GM19238 (cell line): ENCODE results near the gene RCOR1.
A peak's percentile ranks its signal among the peaks of the same experiment; 100 is the strongest.
"Not testable (repeated sequence)": the region's sequence is repeated elsewhere in the genome, so short reads cannot be mapped to it uniquely, and the experiment has no call there.

Source experiments
- DNase-seq: peaks from one replicate; pipeline ENCODE4 v3.0.0; 2011; ENCODE audit warnings: low spot score; ENCODE audit not compliant: insufficient read length

The RCOR1 gene

DNA sequence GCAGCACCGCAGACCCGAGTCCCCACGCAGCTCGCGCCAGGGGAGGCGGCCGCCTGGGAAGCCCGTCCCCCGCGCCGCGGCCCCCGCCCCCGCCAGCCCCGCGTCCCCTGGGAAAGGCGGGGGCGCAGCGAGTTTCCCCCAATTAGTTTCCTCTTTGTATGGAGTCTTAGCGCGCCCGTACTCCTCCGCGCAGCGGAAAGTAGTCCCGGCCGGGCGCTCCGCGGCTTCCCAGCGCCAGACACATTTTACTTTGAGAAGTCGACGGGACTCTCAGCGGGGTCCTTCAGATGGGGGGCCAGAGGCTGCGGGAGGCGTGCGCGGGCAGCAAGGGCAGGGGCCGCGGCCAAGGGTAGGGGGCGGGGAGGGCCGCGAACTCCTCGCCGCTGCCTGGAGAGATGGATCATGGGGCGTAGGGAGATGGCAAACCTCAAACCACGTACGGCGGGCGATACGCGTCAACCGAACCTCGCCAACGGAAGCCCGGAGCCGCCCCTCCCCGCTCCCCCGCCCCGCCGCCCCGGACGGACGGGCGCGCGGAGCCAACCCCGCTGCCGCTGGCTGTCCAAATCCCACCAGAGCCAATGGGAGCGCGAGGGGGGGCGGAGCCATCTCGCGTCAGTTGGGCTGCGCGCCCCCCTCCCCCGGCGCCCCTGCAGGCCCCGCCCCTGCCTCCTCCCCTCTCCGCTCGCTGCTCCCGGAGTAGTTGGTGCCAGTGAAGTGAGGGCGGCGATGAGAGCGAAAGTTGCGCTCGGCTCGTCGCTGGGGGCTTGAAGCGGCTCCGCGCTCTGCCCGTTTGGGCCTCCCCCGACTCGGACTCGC is at the start of gene RCOR1:
Gene RCOR1 (plus strand): TSS at position 706 of the 819 bp plus-strand sequence. CDS start 238 bp downstream, outside the sequence.
- DNase-seq, result peak; percentile 97

DNA sequence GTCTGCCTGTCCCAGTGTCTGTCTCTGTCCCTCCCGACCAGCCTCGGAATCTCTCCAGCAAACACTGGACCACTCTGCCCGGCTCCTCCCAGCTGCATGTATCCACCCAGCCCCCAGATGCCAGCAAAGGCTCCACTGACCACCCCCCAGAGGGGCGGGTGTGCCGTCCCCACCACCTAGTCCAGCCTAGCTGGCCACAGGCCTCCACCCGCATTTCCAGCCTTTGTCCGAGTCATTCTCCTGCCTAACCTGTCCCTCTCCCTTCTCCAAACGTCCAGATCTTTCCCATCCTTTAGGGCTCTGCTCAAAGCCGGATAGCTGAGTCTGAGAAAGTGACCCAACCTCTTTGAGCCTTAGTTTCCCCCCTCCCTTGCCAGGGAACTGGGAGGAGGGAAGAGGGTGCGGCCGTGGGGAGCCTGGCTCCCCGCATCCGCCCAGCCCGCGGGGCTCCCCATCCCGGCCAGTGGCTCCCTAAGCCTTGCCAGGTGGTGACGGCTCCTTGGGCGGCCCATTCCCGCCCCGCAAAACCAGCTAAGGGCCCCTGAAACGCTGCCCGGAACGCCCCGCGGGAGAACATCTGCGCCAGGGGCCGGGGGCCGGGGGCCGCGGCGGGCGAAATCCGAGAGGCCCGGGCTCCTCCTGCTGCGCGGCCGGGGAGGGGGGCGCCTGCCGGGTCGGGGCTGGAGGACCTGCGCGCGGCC is 48.3 kb upstream of the RCOR1 start:
- DNase-seq, result no peak

DNA sequence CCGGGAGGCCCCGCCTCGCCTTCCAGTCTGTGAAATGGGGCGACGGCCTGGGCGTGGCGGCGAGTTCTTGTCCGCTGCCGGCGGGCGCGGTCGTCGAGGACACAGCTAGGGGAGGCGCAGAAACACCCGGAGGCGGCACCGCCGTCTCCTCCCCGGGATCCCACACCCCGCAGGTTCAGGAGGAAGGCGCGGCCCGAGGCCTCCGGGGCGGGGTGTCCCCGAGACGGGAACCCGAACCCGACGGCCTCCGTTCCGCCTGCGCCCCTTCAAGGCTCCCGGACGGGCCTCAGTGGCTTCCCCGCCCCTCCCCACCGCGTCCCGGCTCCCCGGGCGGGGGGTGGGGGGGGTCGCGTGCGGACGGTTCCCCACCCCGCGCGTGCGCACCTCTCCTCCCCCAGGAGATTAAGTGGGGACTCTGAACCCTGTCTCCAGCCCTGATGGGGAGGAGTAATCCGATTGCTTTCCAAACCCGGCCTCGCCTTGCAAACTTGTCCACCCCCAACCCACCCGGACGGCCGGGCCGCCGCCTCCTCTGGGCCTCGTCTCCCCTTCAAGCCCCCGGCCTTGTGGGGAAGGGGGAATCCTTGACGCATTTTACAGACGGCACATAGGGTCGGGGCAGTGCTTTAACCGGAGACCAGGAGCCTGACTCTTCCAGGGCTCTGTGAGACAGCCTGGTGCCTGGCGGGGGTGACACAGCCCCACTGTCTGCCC is 47.5 kb upstream of the RCOR1 start:
- no peak for DNase-seq

DNA sequence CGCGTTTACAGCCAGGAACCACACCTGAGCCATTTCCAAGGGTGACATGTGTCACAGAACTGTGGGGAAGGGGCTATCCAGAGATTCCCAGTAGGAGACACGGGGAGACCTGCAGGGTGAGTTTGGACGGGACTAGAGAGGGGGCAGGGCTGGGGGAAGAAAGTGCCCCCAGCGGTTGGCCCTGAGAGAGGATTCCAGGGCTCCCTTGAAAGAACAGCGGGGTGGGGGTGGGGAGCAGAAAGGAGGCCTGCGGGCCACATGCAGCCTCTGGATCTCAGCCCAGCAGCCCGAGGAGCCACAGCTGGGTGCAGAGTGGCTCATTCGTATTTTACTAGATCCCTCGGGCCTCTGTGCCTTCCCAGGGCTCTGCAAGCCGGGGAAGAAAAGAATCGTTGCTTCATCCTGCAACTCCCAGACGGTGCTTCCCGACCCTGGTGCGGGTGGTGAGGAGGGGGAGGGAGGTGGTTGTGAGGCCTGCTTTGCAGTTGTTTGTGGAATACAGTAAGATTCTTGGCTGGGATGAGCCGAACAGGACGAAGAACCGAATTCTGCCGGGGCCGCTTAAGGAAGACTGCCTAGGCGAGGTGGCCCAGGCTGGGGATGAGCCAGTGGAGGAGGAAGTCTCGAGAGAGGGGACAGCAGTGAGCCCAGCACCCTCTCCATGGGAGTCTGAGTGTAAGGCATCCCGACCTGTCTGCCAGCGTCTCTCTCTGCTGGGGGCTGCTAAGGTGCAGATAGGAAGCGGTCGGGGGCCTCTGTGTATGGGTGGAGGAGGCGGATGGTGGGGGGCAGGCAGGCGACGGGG is 46.8 kb upstream of the RCOR1 start:
- no peak for DNase-seq

DNA sequence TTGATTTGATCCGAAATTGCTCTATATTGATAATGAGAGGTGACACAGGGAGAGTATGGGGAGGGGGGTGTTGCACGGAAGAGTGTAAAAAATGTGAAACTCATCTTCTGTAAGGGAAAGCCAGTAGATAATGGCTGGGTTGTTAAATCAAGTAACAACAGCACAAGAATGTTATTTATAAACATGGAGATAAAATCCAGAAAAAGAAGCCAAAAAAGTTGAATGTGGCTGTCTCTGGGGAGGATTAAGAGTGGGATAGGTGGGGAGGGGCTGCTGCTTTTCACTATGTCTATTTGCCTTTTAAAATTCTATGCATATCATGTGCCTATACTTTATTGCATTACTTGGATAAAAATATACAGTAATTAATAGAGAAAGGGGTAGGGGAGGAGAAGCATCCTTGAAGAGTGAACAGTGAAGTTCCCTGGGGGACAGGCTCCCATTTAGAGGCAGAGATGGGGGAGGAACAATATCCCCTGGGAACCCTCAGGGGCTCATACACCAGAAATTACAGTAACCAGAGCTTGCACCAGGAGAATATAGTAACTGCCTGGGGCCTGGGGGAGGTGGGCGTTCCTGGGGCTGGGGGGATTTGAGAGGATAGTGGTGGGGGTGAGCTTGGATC is 43.7 kb upstream of the RCOR1 start:
- no peak for DNase-seq

DNA sequence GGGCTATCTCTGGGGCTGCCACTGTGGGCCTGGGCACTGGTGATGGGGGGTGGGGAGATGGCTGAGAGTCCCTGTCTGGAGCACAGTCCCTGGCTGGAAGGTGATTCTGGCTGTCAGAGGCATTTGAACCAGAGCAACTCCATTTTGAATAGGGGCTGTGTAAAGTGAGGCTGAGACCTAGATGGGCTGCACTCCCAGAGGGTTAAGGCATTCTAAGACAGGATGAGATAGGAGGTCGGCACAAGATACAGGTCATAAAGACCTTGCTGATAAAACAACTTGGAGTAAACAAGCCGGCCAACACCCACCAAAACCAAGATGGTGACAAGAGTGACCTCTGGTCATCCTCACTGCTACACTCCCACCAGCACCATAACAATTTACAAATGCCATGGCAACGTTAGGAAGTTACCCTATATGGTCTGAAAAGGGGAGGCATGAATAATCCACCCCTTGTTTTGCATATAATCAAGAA is 41.5 kb upstream of the RCOR1 start:
- DNase-seq, result not testable (repeated sequence)

DNA sequence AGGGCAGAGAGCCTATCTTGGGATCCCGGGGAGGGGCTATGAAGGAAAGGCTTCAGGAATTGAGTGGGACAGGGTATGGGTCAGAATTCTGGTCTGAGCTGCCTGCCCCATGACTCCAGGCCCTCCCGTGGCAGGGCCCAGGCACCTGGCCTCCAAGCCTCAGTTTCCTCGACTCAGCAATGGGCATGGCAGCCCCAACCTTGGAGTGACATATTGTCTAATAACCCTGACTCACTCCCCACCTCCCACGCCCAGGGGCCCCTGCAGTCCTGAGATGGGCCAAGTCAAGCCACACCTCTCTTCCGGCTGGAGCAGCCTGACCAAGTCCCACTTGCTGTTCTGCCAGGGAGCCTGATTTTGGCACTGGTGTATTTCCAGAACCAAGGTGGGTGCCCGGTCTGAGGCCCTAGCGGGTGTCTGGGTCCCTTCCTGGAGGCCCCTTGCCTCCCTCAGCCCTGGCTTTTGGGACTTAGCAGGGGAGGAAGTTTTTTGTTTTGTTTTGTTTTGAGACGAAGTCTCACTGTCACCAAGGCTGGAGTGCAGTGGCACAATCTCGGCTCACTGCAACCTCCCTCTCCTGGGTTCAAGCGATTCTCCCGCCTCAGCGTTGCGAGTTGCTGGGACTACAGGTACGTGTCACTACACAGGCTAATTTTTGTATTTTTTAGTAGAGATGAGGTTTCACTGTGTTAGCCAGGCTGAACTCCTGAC is 40.3 kb upstream of the RCOR1 start:
- no peak for DNase-seq

DNA sequence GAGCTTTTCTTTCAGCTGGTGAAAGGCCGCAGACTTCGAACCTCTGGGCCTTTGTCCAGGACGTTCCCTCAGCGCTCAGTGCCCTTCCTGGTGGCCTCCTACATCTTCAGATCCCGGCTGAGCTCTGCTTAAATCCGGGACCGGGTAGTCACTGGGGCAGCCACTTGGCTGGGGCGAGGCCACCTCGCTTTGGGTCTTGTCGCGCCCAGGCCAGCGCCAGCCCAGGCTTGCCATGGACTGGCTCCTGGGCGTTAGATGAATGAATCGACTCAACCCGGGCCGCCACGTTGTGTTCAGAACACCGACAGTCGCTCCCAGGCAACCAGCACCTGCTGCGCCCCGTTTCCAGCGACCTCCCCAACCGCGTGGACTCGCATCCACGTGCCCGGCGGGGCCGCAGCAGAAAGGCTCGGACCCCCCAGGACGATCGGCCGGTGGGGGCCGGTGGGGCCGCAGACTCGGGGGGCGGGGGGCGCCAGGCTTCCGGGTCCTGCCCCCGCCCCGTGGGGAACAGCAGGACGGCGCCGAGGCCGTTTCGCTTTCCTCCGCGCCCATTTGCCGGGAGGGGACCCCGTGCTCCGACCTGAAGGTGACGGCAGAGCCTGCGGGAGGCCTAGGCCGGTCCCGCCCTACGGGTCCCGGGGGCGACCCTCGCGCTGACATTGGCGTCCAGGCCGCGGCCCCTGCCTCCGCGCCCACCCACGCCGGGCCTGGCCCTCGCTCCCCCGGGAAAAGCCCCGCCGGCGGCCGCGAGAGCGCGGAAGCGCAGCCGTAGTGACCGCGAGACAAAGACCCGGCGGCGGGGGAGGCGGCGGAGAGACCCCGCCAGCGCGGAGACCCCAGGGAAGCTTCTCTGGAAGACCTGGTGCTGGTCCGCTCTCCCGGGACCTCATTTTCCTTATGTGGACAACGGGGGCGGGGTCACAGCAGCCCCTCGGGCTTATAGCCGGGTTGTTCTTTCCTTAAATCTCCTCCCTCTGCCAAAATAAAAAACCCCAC is 37.3 kb upstream of the RCOR1 start:
- peak; percentile 65 for DNase-seq

DNA sequence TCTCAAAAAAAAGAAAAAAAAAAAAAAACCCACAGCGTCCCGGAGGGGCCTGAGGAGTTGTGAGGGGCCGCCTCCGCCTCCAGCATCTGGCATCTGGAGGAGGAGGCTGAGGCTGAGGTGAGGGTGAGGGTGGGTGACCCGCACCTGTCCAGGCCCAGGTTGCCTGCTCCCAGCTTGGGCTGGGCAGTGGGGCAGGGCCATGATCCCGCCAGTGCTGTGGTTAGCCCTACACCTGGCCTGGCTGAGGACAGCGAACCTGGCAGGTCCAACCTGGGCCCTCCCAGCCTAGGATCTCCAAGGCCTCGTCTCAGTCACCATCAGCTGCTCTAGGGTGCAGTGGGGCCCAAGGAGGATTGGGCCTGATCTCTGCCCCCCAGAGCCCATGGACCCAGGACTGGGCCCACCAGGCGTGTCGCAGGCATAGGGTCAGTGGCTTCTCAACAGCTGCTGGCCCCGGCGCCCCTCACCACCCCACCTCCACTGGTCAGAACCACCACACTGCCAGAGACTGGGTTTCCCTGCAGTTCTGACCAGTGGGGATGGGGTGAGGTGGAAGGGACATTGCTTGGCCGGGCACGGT is 36.3 kb upstream of the RCOR1 start:
- no peak for DNase-seq

DNA sequence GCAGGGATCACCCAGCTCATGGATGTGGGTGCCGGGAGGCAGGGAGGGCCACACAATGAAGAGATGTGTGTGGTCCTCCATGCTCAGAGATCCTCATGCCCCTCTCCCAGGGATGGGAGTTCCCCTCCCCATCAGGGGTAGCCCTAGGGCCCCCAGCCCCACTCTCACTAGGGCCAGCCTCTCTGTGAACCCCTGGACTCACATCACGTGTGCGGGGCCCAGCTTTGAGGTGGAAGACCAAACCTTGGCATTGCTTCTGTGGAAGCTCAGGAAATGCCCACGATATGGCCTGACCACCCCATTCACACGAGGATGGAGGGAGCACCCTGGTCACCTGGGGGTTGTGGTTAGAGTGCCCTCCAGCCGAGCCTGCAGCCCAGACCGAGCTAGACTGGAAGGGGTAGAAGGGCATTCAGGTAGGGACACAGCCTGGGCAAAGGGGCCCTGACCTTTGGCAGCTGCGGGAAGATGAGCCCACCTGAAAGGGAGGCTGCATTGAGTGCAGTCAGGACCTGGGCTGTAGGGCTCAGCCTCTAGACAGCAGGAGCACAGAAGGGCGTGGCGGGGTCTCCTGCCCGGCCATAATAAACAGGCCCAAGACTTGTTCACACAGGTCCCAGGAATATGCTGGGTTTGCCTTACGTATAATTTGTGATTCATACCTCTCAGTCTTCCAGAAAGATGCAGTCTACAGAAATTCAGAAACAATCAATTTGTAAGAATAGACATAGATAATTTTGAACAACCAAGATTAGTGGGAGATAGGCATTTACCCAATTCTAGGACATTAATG is 34.8 kb upstream of the RCOR1 start:
- DNase-seq, result no peak

DNA sequence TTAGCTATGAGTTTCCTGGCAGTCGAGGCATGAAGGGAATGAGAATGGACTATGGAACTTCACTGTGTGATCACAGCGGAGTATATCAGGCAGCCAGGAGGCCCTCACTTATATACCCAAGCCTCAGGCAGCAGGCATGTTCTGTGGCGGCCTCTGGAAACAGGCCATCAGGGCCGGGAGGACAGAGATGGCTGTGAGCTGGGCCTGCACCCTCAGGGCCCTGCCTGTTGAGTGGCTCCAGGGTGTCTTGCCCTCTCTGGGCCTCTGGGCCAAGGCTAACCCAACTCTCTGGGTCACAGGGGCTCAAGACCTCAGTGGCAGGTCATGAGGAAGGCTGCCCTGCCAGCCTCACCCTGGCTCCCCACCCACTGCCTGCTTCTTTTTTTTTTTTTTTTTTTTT is 33.9 kb upstream of the RCOR1 start:
- no peak for DNase-seq

DNA sequence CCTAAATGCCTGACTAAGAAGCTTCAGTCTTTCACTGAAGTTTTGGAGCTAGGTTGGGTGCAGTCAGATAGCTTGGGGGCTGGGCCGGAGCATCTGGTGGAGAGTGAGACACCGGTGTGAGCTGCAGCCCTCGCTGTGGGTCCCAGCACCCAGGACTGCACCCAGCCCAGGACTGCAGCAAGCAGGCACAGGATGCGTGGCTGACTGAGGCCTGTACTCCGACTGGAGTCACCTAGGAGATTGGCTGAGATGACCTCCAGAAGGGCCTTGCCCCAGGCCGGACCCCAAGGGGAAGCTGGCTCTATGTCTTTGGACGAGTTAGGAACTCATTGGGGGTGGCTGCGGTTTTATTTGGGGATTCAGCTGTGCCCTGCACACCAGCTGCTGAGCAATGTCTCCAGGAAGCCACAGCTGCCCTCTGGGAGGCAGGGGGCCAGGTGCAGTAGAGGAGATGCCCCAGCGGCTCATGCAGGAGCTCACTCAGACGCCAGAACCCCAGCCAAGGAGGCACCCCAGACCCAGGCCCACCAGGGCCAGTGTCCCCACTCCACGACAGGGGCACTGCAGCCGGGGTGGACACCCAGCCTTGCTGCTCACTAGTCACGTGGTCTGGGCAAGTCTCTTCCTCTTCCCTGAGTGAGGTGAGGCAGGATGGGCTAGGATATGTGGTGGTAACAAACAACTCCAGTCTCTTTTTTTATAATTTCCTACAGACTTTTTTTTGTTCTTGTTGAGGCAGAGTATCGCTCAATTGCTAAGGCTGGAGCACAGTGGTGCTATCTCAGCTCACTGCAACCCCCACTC is 31.8 kb upstream of the RCOR1 start:
- DNase-seq, result no peak

DNA sequence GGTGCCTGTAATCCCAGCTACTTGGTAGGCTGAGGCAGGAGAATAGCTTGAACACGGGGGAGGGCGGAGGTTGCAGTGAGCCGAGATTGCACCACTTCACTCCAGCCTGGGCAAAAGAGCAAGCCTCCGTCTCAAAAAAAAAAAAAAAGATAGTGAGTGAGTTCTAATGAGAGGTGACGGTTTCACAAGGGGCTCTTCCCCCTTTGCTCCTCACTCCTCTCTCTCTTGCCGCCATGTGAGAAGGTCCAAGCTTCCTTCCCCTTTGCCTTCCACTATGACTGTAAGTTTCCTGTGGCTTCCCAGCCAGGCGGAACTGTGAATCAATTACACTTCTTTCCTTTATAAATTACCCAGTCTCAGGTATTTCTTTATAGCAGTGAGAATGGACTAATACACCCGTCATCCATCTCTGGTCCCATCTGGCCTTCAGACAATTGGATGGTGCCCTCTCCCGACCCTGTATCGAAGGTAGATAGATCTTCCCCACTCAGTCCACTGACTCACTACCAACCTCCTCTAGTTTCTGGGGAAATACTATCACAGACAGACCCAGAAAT is 27.0 kb upstream of the RCOR1 start:
- no peak for DNase-seq

DNA sequence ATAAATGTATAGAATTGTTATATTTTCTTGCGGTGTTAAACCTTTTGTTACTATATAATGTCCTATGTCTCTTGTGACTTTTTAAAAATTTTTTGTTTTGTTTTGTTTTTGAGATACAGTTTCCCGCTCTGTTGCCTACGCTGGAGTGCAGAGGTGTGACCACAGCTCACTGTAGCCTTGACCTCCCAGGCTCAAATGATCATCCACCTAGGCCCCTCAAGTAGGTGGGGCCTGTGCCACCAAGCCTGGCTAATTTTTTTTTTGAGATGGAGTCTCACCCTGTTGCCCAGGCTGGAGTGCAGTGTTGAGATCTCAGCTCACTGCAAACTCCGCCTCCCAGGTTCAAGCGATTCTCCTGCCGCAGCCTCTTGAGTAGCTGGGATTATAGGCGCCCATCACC is 26.5 kb upstream of the RCOR1 start:
- no peak for DNase-seq

DNA sequence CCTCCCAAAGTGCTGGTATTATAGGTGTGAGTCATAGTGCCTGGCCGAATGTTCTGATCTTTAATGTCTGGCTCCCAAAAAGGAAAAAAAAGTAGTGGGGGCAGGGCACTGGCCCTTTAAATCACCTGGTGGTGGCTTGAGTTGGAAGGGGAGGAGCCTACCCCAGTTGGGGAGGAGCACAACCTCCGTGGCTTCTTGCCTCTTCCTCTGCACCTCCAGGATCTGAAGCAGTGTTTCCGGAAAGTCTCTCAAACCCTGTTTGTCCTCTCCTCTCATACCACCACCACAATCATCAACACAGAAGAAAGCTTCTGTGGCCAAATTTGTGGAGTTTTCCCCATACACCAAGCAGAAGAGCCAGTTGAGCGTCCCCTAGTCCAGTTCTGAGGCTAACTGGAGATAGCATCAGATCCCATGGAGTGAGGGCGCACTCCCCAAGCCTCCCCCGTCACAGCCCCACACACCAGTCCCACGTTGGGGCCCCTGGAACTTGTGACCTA is 24.3 kb upstream of the RCOR1 start:
- no peak for DNase-seq

DNA sequence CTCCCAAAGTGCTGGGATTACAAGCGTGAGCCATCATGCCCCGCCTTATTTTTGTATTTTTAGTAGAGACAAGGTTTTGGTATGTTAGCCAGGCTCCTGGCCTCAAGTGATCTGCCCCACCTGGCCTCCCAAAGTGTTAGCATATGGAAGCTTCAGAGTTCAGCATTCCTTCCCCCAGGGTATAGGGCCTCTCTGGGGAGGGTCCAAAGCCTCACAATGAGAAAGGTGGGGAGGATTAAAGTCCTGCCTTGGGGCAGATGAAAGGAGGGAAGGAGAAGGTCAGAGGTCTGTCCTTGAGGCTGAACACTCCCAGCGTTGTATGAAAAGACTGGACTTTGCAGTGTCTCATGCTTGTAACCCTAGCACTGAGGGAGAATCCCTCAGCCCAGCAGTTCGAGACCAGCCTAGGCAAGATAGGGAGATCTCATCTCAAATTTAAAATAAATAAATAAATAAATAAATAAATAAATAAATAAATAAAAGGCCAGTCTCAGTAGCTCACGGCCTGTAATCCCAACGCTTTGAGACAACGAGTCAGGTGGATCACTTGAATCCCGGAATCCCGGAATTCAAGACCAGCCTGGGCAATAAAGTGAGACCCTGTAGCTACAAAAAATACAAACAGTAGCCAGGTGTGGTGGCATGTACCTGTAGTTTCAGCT is 22.0 kb upstream of the RCOR1 start:
- no peak for DNase-seq
